ENCODE data around the gene PACSIN2.

The PACSIN2 gene

GRCh38 chr22:42866100-42866499 is 148.8 kb downstream of the PACSIN2 start:
- no peak for DNase-seq (ENCODE audit: extremely low spot score)
- TF ChIP-seq CTCF (IDR thresholded peaks at IDR 0.05; ENCODE audit: control extremely low read depth, extremely low read depth, low read depth, missing control alignments), result no peak
- CTCF ChIA-PET, result interaction anchor here (0.9 to 5.9 kb wide), 16 partner anchors 9 to 245 kb away, joined by 3 to 54 read pairs (median 12); partner anchors contain the start of gene ARFGAP3
- POLR2A ChIA-PET, result no interaction called here

- ChIA-PET POLR2A (no interaction called here), CTCF (interaction anchor here (0.9 to 4.5 kb wide), 6 partner anchors 9 to 168 kb away, joined by 3 to 54 read pairs (median 10); partner anchors contain the start of gene ARFGAP3)
- DNase-seq (ENCODE audit: extremely low spot score), result no peak
- TF ChIP-seq CTCF (IDR thresholded peaks at IDR 0.05; ENCODE audit: control extremely low read depth, extremely low read depth, low read depth, missing control alignments), result no peak
These were observed 149.4 kb downstream of the PACSIN2 start for GRCh38 chr22:42865536-42865935.

GRCh38 chr22:42863349-42863961 is 151.5 kb downstream of the PACSIN2 start:
- no peak for DNase-seq (ENCODE audit: extremely low spot score)
- ChIA-PET POLR2A (no interaction called here), CTCF (no interaction called here)
- TF ChIP-seq CTCF (IDR thresholded peaks at IDR 0.05; ENCODE audit: control extremely low read depth, extremely low read depth, low read depth, missing control alignments), result no peak

GRCh38 chr22:42862045-42862734 is 152.8 kb downstream of the PACSIN2 start:
- ChIA-PET CTCF (interaction anchor here (1.0 kb wide), 1 partner anchor 27 kb away, joined by 3 read pairs; no protein-coding TSS in a partner anchor), POLR2A (no interaction called here)
- no peak for DNase-seq (ENCODE audit: extremely low spot score)
- TF ChIP-seq CTCF (IDR thresholded peaks at IDR 0.05; ENCODE audit: control extremely low read depth, extremely low read depth, low read depth, missing control alignments), result no peak

GRCh38 chr22:42860968-42861367 is 154.0 kb downstream of the PACSIN2 start:
- TF ChIP-seq CTCF (IDR thresholded peaks at IDR 0.05; ENCODE audit: control extremely low read depth, extremely low read depth, low read depth, missing control alignments), result no peak
- POLR2A ChIA-PET, result interaction anchor here (0.5 to 0.7 kb wide), 3 partner anchors 9 to 1519 kb away, joined by 3 to 7 read pairs (median 5); no protein-coding TSS in a partner anchor
- CTCF ChIA-PET, result interaction anchor here (0.7 to 1.3 kb wide), 3 partner anchors 24 to 152 kb away, joined by 3 to 4 read pairs (median 3); no protein-coding TSS in a partner anchor
- DNase-seq (ENCODE audit: extremely low spot score), result no peak

- DNase-seq (ENCODE audit: extremely low spot score), result no peak
- ChIA-PET CTCF (interaction anchor here (1.2 to 5.4 kb wide), 4 partner anchors 9 to 237 kb away, joined by 4 to 54 read pairs (median 4); no protein-coding TSS in a partner anchor), POLR2A (no interaction called here)
- no peak for TF ChIP-seq CTCF (IDR thresholded peaks at IDR 0.05; ENCODE audit: control extremely low read depth, extremely low read depth, low read depth, missing control alignments)
These were observed 157.0 kb downstream of the PACSIN2 start for GRCh38 chr22:42857845-42858481.

Data from GM10248 (cell line).